K562 (cell line): ENCODE results near the gene GNB2. TPM values are rescaled to one million over a fixed set of nuclear protein-coding genes. Genes with fewer than 3 reads are reported as not detected.

Source experiments
- ATAC-seq: fragments of 200-7000 bp; cut with Tn5 transposase; 3 replicates; pipeline ENCODE4 v1.9.1; 2020; ENCODE audit warnings: moderate library complexity
- BruUV-seq: library from RNA; stranded (reverse); fragments of 400-500 nt; replicated peaks from 2 replicates; lab custom pipeline; 2021; lab: Mats Ljungman, UMichigan
- CTCF ChIA-PET: fragments of 300-600 bp; formaldehyde crosslinking; extraction: SDS; loops from one replicate; lab custom pipeline; 2021; ENCODE audit warnings: low intra/inter-chr PET ratio; lab: Yijun Ruan, JAX
- POLR2A ChIA-PET: fragments of 300-600, 350-650 bp; sonication (Branson Sonifier 250); formaldehyde crosslinking; extraction: SDS; loops from one replicate; lab custom pipeline; 2021; ENCODE audit warnings: antibody characterized with exemption, inconsistent platforms; lab: Yijun Ruan, JAX
- DNase-seq, 4 experiments: peaks; one replicate each; pipeline versions ENCODE4 v3.0.0 to v3.0.0-alpha.2; 2011 to 2018; ENCODE audit warnings: low spot score in 3 of 4, mixed read lengths in 3 of 4; ENCODE audit errors: extremely low read depth in 1 of 4
- FAIRE-seq: peaks from 2 replicates; lab custom pipeline; 2011; peaks lifted over from hg19 to GRCh38; lab: Jason Lieb, UNC
- H2AFZ ChIP-seq: 2 replicates; pipeline ENCODE4 v1.6.0; 2011; ENCODE audit warnings: low read depth, low read length, control low read depth, inconsistent platforms
- H3K27ac ChIP-seq: fragments of 200-600 bp; 3 replicates; pipeline ENCODE4 v1.8.0; 2011; ENCODE audit warnings: low read depth, mild to moderate bottlenecking, control low read depth, inconsistent platforms, low read length, moderate library complexity, mixed read lengths; ENCODE audit errors: extremely low read depth
- H3K27me3 ChIP-seq, 2 experiments: fragments of 300-600 bp in 1 of 2; 2 replicates in 1 of 2; 3 replicates in 1 of 2; pipeline versions ENCODE4 v1.6.0 to v1.8.0; 2011; ENCODE audit warnings: inconsistent platforms in 2 of 2, low read length in 2 of 2, mild to moderate bottlenecking in 1 of 2, mixed read lengths in 1 of 2, moderate library complexity in 1 of 2; ENCODE audit not compliant: control insufficient read depth in 2 of 2, insufficient read depth in 2 of 2
- H3K36me3 ChIP-seq: fragments of 300-600 bp; 3 replicates; pipeline ENCODE4 v1.8.0; 2011; ENCODE audit warnings: mild to moderate bottlenecking, low read length, inconsistent platforms; ENCODE audit not compliant: control insufficient read depth, insufficient read depth
- H3K4me1 ChIP-seq, 2 experiments: fragments of 200-600 bp in 1 of 2; replicated peaks in 1 of 2; 2 replicates in 1 of 2; 3 replicates in 1 of 2; pipeline versions ENCODE4 v1.5.1 to v1.8.0; 2011; ENCODE audit warnings: inconsistent platforms in 2 of 2, low read length in 2 of 2, mild to moderate bottlenecking in 1 of 2, mixed read lengths in 1 of 2, moderate library complexity in 1 of 2; ENCODE audit not compliant: control insufficient read depth in 2 of 2, insufficient read depth in 2 of 2
- H3K4me2 ChIP-seq: 2 replicates; pipeline ENCODE4 v1.6.1; 2011; ENCODE audit warnings: low read length, control low read depth, inconsistent platforms, mixed read lengths; ENCODE audit not compliant: insufficient read depth
- H3K4me3 ChIP-seq: fragments of 200-600 bp; sonication (generic), shearing (Covaris generic); 2 replicates; pipeline ENCODE4 v1.5.1; 2016; ENCODE audit warnings: control low read depth, inconsistent platforms
- H3K79me2 ChIP-seq: fragments of 200-600 bp; 3 replicates; pipeline ENCODE4 v1.8.0; 2011; ENCODE audit warnings: low read length, inconsistent platforms; ENCODE audit not compliant: control insufficient read depth, insufficient read depth
- H3K9ac ChIP-seq, 2 experiments: 2 replicates each; pipeline versions ENCODE4 v1.6.0 to v1.6.1; 2011; ENCODE audit warnings: low read depth in 2 of 2, low read length in 2 of 2, control low read depth in 1 of 2, inconsistent platforms in 1 of 2, mild to moderate bottlenecking in 1 of 2, mixed read lengths in 1 of 2; ENCODE audit not compliant: insufficient read depth in 1 of 2
- H3K9me1 ChIP-seq: one replicate; pipeline ENCODE4 v1.6.0; 2011; ENCODE audit warnings: inconsistent platforms, mild to moderate bottlenecking, low read length, moderate library complexity; ENCODE audit not compliant: control insufficient read depth, insufficient read depth
- H3K9me3 ChIP-seq: replicated peaks from 2 replicates; pipeline ENCODE4 v1.5.1; 2011; ENCODE audit warnings: low read depth, low read length, inconsistent platforms; ENCODE audit not compliant: control insufficient read depth, insufficient read depth
- H4K20me1 ChIP-seq: replicated peaks from 2 replicates; pipeline ENCODE4 v1.6.1; 2011; ENCODE audit warnings: low read length, inconsistent platforms, mixed read lengths; ENCODE audit not compliant: control insufficient read depth, insufficient read depth
- FUS ChIP-seq: fragments of 200-400 bp; formaldehyde crosslinking; optimal IDR thresholded peaks from 2 replicates; pipeline ENCODE3; 2017; ENCODE audit warnings: low read depth, low read length
- KLF16 ChIP-seq: IDR thresholded peaks from 2 replicates; pipeline ENCODE4 v1.6.1; 2016; ENCODE audit warnings: antibody characterized with exemption
- LCOR ChIP-seq: sonication (generic); formaldehyde crosslinking; IDR thresholded peaks from 2 replicates; pipeline ENCODE4 v1.8.0; 2022; ENCODE audit warnings: mild to moderate bottlenecking, missing genetic modification reagents
- NFIX ChIP-seq: fragments of 250-450 bp; sonication (Bioruptor Pico); IDR thresholded peaks from 2 replicates; pipeline ENCODE4 v1.4.0; 2020; ENCODE audit warnings: low read depth, mild to moderate bottlenecking, moderate library complexity
- PML ChIP-seq: IDR thresholded peaks from 2 replicates; pipeline ENCODE4 v1.6.1; 2012; ENCODE audit warnings: low read length, inconsistent platforms
- POLR2AphosphoS2 ChIP-seq: IDR thresholded peaks from 2 replicates; pipeline ENCODE4 v1.6.1; 2012; ENCODE audit warnings: low read length, improper control_type of control experiment
- RBM14 ChIP-seq: fragments of 200-400 bp; formaldehyde crosslinking; IDR thresholded peaks from 2 replicates; pipeline ENCODE4 v1.6.1; 2018; ENCODE audit warnings: low read depth, mild to moderate bottlenecking, low read length, moderate library complexity, borderline replicate concordance; ENCODE audit not compliant: insufficient read depth
- RCOR1 ChIP-seq, 2 experiments: IDR thresholded peaks; 2 replicates each; pipeline ENCODE4 v1.6.1; 2012; ENCODE audit warnings: low read depth in 2 of 2, low read length in 2 of 2, borderline replicate concordance in 1 of 2, improper control_type of control experiment in 1 of 2
- SAFB2 ChIP-seq: fragments of 200-400 bp; formaldehyde crosslinking; IDR thresholded peaks from 2 replicates; pipeline ENCODE4 v1.6.1; 2018; ENCODE audit warnings: borderline replicate concordance, low read length, low read depth, moderate library complexity; ENCODE audit not compliant: severe bottlenecking
- SREBF1 ChIP-seq: fragments of 150-350 bp; IDR thresholded peaks from 2 replicates; pipeline ENCODE4 v1.6.1; 2014; ENCODE audit warnings: antibody characterized with exemption, low read depth, low read length, borderline replicate concordance
- TCF7 ChIP-seq: sonication (generic); IDR thresholded peaks from 2 replicates; pipeline ENCODE4 v1.6.1; 2016; ENCODE audit warnings: antibody characterized with exemption, borderline replicate concordance
- TRIM28 ChIP-seq: fragments of 450-650 bp; IDR thresholded peaks from 2 replicates; pipeline ENCODE4 v1.6.1; 2017
- XRCC4 ChIP-seq: IDR thresholded peaks from one replicate; pipeline ENCODE4 v1.6.1; 2011; ENCODE audit not compliant: insufficient read depth, insufficient read length; ENCODE audit errors: extremely low read depth
- ZNF133 ChIP-seq: fragments of 250-450 bp; sonication (Bioruptor Pico); IDR thresholded peaks from 2 replicates; pipeline ENCODE4 v1.4.0; 2020; ENCODE audit warnings: mild to moderate bottlenecking
- ZSCAN32 ChIP-seq: fragments of 450-650 bp; formaldehyde crosslinking; IDR thresholded peaks from 2 replicates; pipeline ENCODE4 v1.4.0; 2020; ENCODE audit warnings: mild to moderate bottlenecking, moderate library complexity
- WGBS: fragments of 100-300 bp; shearing (Covaris generic); methylation state at CpG from one replicate; pipeline ENCODE4 v1.1.6; 2016; ENCODE audit warnings: low coverage, mixed read lengths; ENCODE audit not compliant: insufficient coverage; ENCODE audit errors: missing lambda C conversion rate; 5-methylcytosine and 5-hydroxymethylcytosine counted together
- in situ Hi-C: fragments of 300-500 bp; cut with MboI; formaldehyde crosslinking; loops from 4 replicates; pipeline ENCODE4 v1.15.0; 2018; ENCODE audit warnings: inconsistent platforms, mixed read lengths
- intact Hi-C: fragments of 100-400 bp; cut with micrococcal nuclease; formaldehyde crosslinking; loops from 2 replicates; pipeline ENCODE4 v1.14.2; 2022
- polyA plus RNA-seq, 8 experiments: library from polyadenylated mRNA; depleted of rRNA in 4 of 8; stranded (reverse) in 5 of 8; unstranded in 3 of 8; fragments of >200 nt; fragmentation: Nextera tagmentation in 2 of 8; fragmentation: Illumina TruSeq in 1 of 8; extraction: Ambion mirVana in 2 of 8; extraction: Trizol in 1 of 8; gene quantifications; 2 replicates each; pipeline versions ENCODE4 v1.2.1 to v1.2.3, GENCODE V29; 2011 to 2014; ENCODE audit warnings: inconsistent platforms in 1 of 8, missing spikeins in 1 of 8
- total RNA-seq, 7 experiments: library from RNA; depleted of rRNA in 6 of 7; stranded (reverse); fragments of >200 nt in 6 of 7; fragmentation: Illumina TruSeq in 2 of 7; extraction: Trizol in 2 of 7; gene quantifications; 2 replicates each; pipeline versions ENCODE4 v1.2.1 to v1.2.3, GENCODE V29; 2011 to 2021; ENCODE audit warnings: low replicate concordance in 1 of 7
- TF ChIP-seq, protein P1 (sequence below): sonication (generic); formaldehyde crosslinking; IDR thresholded peaks from 2 replicates; pipeline ENCODE4 v1.8.1; 2023; ENCODE audit warnings: mild to moderate bottlenecking, missing genetic modification reagents
- TF ChIP-seq, protein P2 (sequence below): fragments of 250-450 bp; sonication (Bioruptor Pico); IDR thresholded peaks from 2 replicates; pipeline ENCODE4 v1.5.0; 2021

The GNB2 gene
- total and polyA plus RNA-seq, 9 of the 15 experiments (the other 6 are each of a cell fraction or from before 2014, with no cell fraction given) = 0.65 to 320 (median 104) TPM

DNA sequence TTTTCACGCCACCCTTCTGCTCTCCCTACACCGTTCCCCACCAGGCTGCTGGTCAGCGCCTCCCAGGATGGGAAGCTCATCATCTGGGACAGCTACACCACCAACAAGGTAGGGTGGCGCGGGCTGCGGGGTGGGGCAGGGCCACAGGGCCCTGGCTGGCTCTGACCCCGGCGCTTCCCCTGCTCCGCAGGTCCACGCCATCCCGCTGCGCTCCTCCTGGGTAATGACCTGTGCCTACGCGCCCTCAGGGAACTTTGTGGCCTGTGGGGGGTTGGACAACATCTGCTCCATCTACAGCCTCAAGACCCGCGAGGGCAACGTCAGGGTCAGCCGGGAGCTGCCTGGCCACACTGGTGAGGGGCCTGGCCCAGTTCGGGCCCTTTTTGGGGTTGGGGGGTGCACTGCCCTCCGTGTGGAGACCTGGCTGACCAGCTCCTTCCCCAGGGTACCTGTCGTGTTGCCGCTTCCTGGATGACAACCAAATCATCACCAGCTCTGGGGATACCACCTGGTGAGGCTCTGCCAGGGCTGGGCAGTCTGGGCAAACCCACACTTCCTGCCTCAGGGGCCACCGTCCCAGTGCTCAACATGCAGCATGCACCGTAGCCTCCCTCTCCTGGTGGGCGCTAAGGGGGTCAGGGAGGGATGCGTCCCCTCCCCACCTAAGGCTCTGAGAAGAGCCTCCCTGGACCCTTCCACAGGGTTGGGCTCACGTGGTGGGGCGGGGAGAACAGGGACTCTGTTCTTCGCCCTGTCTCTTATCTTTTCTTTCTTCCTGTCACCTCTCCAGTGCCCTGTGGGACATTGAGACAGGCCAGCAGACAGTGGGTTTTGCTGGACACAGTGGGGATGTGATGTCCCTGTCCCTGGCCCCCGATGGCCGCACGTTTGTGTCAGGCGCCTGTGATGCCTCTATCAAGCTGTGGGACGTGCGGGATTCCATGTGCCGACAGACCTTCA is 4.0 kb downstream of the GNB2 start (continued):
- TF ChIP-seq, protein P1, sequence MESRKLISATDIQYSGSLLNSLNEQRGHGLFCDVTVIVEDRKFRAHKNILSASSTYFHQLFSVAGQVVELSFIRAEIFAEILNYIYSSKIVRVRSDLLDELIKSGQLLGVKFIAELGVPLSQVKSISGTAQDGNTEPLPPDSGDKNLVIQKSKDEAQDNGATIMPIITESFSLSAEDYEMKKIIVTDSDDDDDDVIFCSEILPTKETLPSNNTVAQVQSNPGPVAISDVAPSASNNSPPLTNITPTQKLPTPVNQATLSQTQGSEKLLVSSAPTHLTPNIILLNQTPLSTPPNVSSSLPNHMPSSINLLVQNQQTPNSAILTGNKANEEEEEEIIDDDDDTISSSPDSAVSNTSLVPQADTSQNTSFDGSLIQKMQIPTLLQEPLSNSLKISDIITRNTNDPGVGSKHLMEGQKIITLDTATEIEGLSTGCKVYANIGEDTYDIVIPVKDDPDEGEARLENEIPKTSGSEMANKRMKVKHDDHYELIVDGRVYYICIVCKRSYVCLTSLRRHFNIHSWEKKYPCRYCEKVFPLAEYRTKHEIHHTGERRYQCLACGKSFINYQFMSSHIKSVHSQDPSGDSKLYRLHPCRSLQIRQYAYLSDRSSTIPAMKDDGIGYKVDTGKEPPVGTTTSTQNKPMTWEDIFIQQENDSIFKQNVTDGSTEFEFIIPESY (CRISPR knock-in tag) = peak; percentile 19; the same call in 1 of the 2 replicates
- TF ChIP-seq SREBF1 (no peak), RCOR1 (IDR thresholded peaks at IDR 0.05; ENCODE audit: borderline replicate concordance in 1 of 2, low read depth in 2 of 2, low read length in 2 of 2) (no peak), TCF7 (no peak)

- no peak for ATAC-seq
- POLR2A ChIA-PET = interaction anchor here (0.6 to 1.9 kb wide), 11 partner anchors 10 to 211 kb away, joined by 3 to 5 read pairs (median 3); partner anchors contain the start of genes POP7 and UFSP1
- TF ChIP-seq KLF16 (no peak), PML (no peak), FUS (no peak), NFIX (CRISPR knock-in tag) (no peak), LCOR (CRISPR knock-in tag) (no peak), POLR2AphosphoS2 (no peak; the same call in 1 of the 2 replicates), RBM14 (peak; percentile 74; the same call in 1 of the 2 replicates), ZNF133 (CRISPR knock-in tag) (no peak), SAFB2 (no peak), XRCC4 (no peak), ZSCAN32 (no peak), TRIM28 (no peak)
- TF ChIP-seq, protein P2, sequence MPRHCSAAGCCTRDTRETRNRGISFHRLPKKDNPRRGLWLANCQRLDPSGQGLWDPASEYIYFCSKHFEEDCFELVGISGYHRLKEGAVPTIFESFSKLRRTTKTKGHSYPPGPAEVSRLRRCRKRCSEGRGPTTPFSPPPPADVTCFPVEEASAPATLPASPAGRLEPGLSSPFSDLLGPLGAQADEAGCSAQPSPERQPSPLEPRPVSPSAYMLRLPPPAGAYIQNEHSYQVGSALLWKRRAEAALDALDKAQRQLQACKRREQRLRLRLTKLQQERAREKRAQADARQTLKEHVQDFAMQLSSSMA = no peak
These were observed 4.9 kb downstream of the GNB2 start for GRCh38 chr7:100678291-100678984.

More at GRCh38 chr7:100678291-100678984, 4.9 kb downstream of the GNB2 start:
- Histone ChIP-seq H3K4me1 (peaks cover 4 to 91% of the 10 kb centered on the region in 2 experiments), H4K20me1 (peaks cover 22% of the 10 kb centered on the region; the same call in 1 of the 2 replicates), H3K27me3 (no peaks in the 10 kb centered on the region), H3K9me3 (no peaks in the 10 kb centered on the region), H3K9me1 (no peaks in the 10 kb centered on the region), H3K36me3 (peaks cover 72% of the 10 kb centered on the region; the same call in 2 of the 3 replicates), H3K9ac (peak overlapping the region in 1 of 2 experiments; percentile 82; a peak in 2 of 4 replicates), H3K79me2 (peaks cover 46% of the 10 kb centered on the region), H3K27ac (no peak overlapping the region), H2AFZ (no peak overlapping the region), H3K4me2 (no peak overlapping the region), H3K4me3 (no peak overlapping the region)
- intact Hi-C loops = no loop called here
- 93% methylated on average over 30 of the region's 35 CpGs for WGBS
- FAIRE-seq (no peak), DNase-seq (peak in 2 of 4 experiments; percentile 38 to 42)
- in situ Hi-C loops = no loop called here
- CTCF ChIA-PET = interaction anchor here (0.6 kb wide), 1 partner anchor 74 kb away, joined by 3 read pairs; no protein-coding TSS in a partner anchor
- TSS peak; percentile 75 for BruUV-seq
